HL-60 (cell line): ENCODE measurements around the gene GALNT9.

Source experiments
- GABPA ChIP-seq: IDR thresholded peaks from 2 replicates; pipeline ENCODE4 v1.6.1; 2012; ENCODE audit warnings: low read depth
- POLR2AphosphoS5 ChIP-seq: IDR thresholded peaks from 2 replicates; pipeline ENCODE4 v1.6.1; 2012; ENCODE audit warnings: low read depth
- REST ChIP-seq: IDR thresholded peaks from 2 replicates; pipeline ENCODE4 v1.6.1; 2012; ENCODE audit warnings: low read depth; ENCODE audit not compliant: insufficient replicate concordance
- TF ChIP-seq, protein P1 (sequence below): IDR thresholded peaks from one replicate; pipeline ENCODE4 v1.5.1; 2011; ENCODE audit warnings: low read length, control low read depth, inconsistent platforms; ENCODE audit not compliant: insufficient read depth

- TF ChIP-seq, protein P1, sequence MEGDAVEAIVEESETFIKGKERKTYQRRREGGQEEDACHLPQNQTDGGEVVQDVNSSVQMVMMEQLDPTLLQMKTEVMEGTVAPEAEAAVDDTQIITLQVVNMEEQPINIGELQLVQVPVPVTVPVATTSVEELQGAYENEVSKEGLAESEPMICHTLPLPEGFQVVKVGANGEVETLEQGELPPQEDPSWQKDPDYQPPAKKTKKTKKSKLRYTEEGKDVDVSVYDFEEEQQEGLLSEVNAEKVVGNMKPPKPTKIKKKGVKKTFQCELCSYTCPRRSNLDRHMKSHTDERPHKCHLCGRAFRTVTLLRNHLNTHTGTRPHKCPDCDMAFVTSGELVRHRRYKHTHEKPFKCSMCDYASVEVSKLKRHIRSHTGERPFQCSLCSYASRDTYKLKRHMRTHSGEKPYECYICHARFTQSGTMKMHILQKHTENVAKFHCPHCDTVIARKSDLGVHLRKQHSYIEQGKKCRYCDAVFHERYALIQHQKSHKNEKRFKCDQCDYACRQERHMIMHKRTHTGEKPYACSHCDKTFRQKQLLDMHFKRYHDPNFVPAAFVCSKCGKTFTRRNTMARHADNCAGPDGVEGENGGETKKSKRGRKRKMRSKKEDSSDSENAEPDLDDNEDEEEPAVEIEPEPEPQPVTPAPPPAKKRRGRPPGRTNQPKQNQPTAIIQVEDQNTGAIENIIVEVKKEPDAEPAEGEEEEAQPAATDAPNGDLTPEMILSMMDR = no peak
- TF ChIP-seq REST = no peak
- no peak for TF ChIP-seq POLR2AphosphoS5
- TF ChIP-seq GABPA = no peak
Measured at GRCh38 chr12:132329720-132330548, 545 bp upstream of the GALNT9 start.
